Keratinocyte (primary cell): ENCODE measurements around the gene SALL2. TPM values are rescaled to one million over a fixed set of nuclear protein-coding genes. Genes with fewer than 3 reads are reported as not detected.

ENCODE experiments used
- DNase-seq: peaks from one replicate; pipeline ENCODE4 v3.0.0-alpha.2; 2011; ENCODE audit warnings: low read depth, missing footprints, low spot score
- FAIRE-seq: peaks from 2 replicates; lab custom pipeline; 2011; peaks lifted over from hg19 to GRCh38; lab: Jason Lieb, UNC
- H2AFZ ChIP-seq: 2 replicates; pipeline ENCODE4 v1.6.0; 2012; ENCODE audit warnings: low read length, control low read depth, inconsistent platforms; ENCODE audit not compliant: control insufficient read depth
- H3K27ac ChIP-seq: 2 replicates; pipeline ENCODE4 v1.5.1; 2011; ENCODE audit warnings: low read length; ENCODE audit not compliant: control insufficient read depth, insufficient read depth
- H3K27me3 ChIP-seq: 3 replicates; pipeline ENCODE4 v1.6.0; 2011; ENCODE audit warnings: low read length; ENCODE audit not compliant: control insufficient read depth, insufficient read depth; ENCODE audit errors: extremely low read depth
- H3K36me3 ChIP-seq, 2 experiments: 2 replicates in 1 of 2; 3 replicates in 1 of 2; pipeline ENCODE4 v1.5.1; 2011; ENCODE audit warnings: low read length in 2 of 2, mild to moderate bottlenecking in 1 of 2; ENCODE audit not compliant: control insufficient read depth in 2 of 2, insufficient read depth in 2 of 2; ENCODE audit errors: extremely low read depth in 1 of 2
- H3K4me1 ChIP-seq: 3 replicates; pipeline ENCODE4 v1.5.1; 2011; ENCODE audit warnings: low read length; ENCODE audit not compliant: control insufficient read depth, insufficient read depth; ENCODE audit errors: extremely low read depth
- H3K4me2 ChIP-seq: 3 replicates; pipeline ENCODE4 v1.6.0; 2011; ENCODE audit warnings: low read depth, low read length; ENCODE audit not compliant: control insufficient read depth, insufficient read depth; ENCODE audit errors: extremely low read depth
- H3K4me3 ChIP-seq, 3 experiments: fragments of 200-600 bp in 1 of 3; sonication (generic) in 1 of 3; 2 replicates in 2 of 3; 3 replicates in 1 of 3; pipeline ENCODE4 v1.5.1; 2011 to 2016; ENCODE audit warnings: low read length in 3 of 3, mild to moderate bottlenecking in 3 of 3, control low read depth in 2 of 3, inconsistent platforms in 1 of 3, low read depth in 1 of 3, mixed read lengths in 1 of 3, mixed run types in 1 of 3, moderate library complexity in 1 of 3; ENCODE audit not compliant: control insufficient read depth in 2 of 3, insufficient read depth in 2 of 3; ENCODE audit errors: extremely low read depth in 1 of 3
- H3K79me2 ChIP-seq: 2 replicates; pipeline ENCODE4 v1.6.0; 2012; ENCODE audit warnings: low read length; ENCODE audit not compliant: control insufficient read depth, insufficient read depth
- H3K9ac ChIP-seq: 3 replicates; pipeline ENCODE4 v1.6.0; 2011; ENCODE audit warnings: low read length; ENCODE audit not compliant: control insufficient read depth, insufficient read depth; ENCODE audit errors: extremely low read depth
- H3K9me1 ChIP-seq: 3 replicates; pipeline ENCODE4 v1.6.0; 2011; ENCODE audit warnings: low read length; ENCODE audit not compliant: control insufficient read depth, insufficient read depth; ENCODE audit errors: extremely low read depth
- H3K9me3 ChIP-seq: 2 replicates; pipeline ENCODE4 v1.5.1; 2012; ENCODE audit warnings: low read depth, low read length; ENCODE audit not compliant: control insufficient read depth
- H4K20me1 ChIP-seq: 3 replicates; pipeline ENCODE4 v1.6.0; 2011; ENCODE audit warnings: low read length; ENCODE audit not compliant: control insufficient read depth, insufficient read depth; ENCODE audit errors: extremely low read depth
- CTCF ChIP-seq, 3 experiments: IDR thresholded peaks in 1 of 3; conservative IDR thresholded peaks in 1 of 3; optimal IDR thresholded peaks in 1 of 3; 2 replicates in 2 of 3; 3 replicates in 1 of 3; pipeline versions ENCODE3 to v1.5.1; 2011; ENCODE audit warnings: low read length in 3 of 3, mild to moderate bottlenecking in 3 of 3, moderate library complexity in 2 of 3, control low read depth in 1 of 3, inconsistent platforms in 1 of 3; ENCODE audit not compliant: insufficient read depth in 2 of 3; ENCODE audit errors: extremely low read depth in 1 of 3
- EZH2 ChIP-seq: IDR thresholded peaks from one replicate; pipeline ENCODE4 v1.6.1; 2012; ENCODE audit warnings: inconsistent platforms, mild to moderate bottlenecking, low read length, moderate library complexity
- dilution Hi-C: fragments of 300-500 bp; cut with MboI; formaldehyde crosslinking; loops from one replicate; pipeline ENCODE4 v1.7.0; 2020; ENCODE audit warnings: low sequenced_read_pairs; ENCODE audit not compliant: extremely low pct_ligation_motif_present
- polyA plus RNA-seq, 5 experiments: library from polyadenylated mRNA; depleted of rRNA in 3 of 5; stranded (reverse) in 3 of 5; stranded (forward) in 1 of 5; unstranded in 1 of 5; fragments of >200 nt; gene quantifications; 1 replicate in 1 of 5; 2 replicates in 3 of 5; 3 replicates in 1 of 5; pipeline versions ENCODE4 v1.2.1 to v1.2.3, GENCODE V29; 2011 to 2012; ENCODE audit warnings: missing spikeins in 2 of 5, low read depth in 1 of 5, low replicate concordance in 1 of 5

The SALL2 gene
- polyA plus RNA-seq, 1 donor (not counting 4 experiments of a cell fraction or from before 2014, with no cell fraction given): 0.64 TPM

GRCh38 chr14:21505012-21505553 is 21.1 kb downstream of the SALL2 start:
- TF ChIP-seq CTCF (optimal IDR thresholded peaks at IDR 0.05 in 1 of 3, IDR thresholded peaks at IDR 0.05 in 1 of 3, conservative IDR thresholded peaks at IDR 0.05 in 1 of 3; ENCODE audit: extremely low read depth in 1 of 3, insufficient read depth in 2 of 3, low read length in 3 of 3) (no peak), EZH2 (no peak)
- no peaks in the 10 kb centered on the region for H3K9me1 ChIP-seq
- H2AFZ ChIP-seq: no peak overlapping the region
- H3K27ac ChIP-seq: no peak overlapping the region
- H3K9me3 ChIP-seq: no peaks in the 10 kb centered on the region
- H3K4me2 ChIP-seq: no peak overlapping the region
- peaks cover 10% of the 10 kb centered on the region for H3K4me1 ChIP-seq
- dilution Hi-C loops: no loop called here
- no peaks in the 10 kb centered on the region for H4K20me1 ChIP-seq
- no peak for DNase-seq
- H3K27me3 ChIP-seq: no peaks in the 10 kb centered on the region
- no peak for FAIRE-seq
- H3K79me2 ChIP-seq: peaks cover 58% of the 10 kb centered on the region
- no peak overlapping the region for H3K4me3 ChIP-seq
- no peak overlapping the region for H3K9ac ChIP-seq
- H3K36me3 ChIP-seq: peaks cover 21 to 25% of the 10 kb centered on the region in 2 experiments

GRCh38 chr14:21503376-21503775 is 22.8 kb downstream of the SALL2 start:
- no peak overlapping the region for H3K9ac ChIP-seq
- no peak overlapping the region for H3K4me3 ChIP-seq
- no peak overlapping the region for H2AFZ ChIP-seq
- no peak overlapping the region for H3K27ac ChIP-seq
- H3K9me3 ChIP-seq: no peaks in the 10 kb centered on the region
- H3K9me1 ChIP-seq: no peaks in the 10 kb centered on the region
- no peaks in the 10 kb centered on the region for H4K20me1 ChIP-seq
- H3K4me2 ChIP-seq: no peak overlapping the region
- dilution Hi-C loops: no loop called here
- no peak for FAIRE-seq
- H3K27me3 ChIP-seq: no peaks in the 10 kb centered on the region
- no peaks in the 10 kb centered on the region for H3K4me1 ChIP-seq
- TF ChIP-seq CTCF (optimal IDR thresholded peaks at IDR 0.05 in 1 of 3, IDR thresholded peaks at IDR 0.05 in 1 of 3, conservative IDR thresholded peaks at IDR 0.05 in 1 of 3; ENCODE audit: extremely low read depth in 1 of 3, insufficient read depth in 2 of 3, low read length in 3 of 3): no peak
- TF ChIP-seq EZH2: no peak
- peaks cover 22 to 35% of the 10 kb centered on the region in 2 experiments for H3K36me3 ChIP-seq
- no peak for DNase-seq
- peaks cover 42% of the 10 kb centered on the region for H3K79me2 ChIP-seq
